ENCODE results near the gene SIGMAR1.
A peak's percentile ranks its signal among the peaks of the same experiment; 100 is the strongest.

Gene SIGMAR1

DNA sequence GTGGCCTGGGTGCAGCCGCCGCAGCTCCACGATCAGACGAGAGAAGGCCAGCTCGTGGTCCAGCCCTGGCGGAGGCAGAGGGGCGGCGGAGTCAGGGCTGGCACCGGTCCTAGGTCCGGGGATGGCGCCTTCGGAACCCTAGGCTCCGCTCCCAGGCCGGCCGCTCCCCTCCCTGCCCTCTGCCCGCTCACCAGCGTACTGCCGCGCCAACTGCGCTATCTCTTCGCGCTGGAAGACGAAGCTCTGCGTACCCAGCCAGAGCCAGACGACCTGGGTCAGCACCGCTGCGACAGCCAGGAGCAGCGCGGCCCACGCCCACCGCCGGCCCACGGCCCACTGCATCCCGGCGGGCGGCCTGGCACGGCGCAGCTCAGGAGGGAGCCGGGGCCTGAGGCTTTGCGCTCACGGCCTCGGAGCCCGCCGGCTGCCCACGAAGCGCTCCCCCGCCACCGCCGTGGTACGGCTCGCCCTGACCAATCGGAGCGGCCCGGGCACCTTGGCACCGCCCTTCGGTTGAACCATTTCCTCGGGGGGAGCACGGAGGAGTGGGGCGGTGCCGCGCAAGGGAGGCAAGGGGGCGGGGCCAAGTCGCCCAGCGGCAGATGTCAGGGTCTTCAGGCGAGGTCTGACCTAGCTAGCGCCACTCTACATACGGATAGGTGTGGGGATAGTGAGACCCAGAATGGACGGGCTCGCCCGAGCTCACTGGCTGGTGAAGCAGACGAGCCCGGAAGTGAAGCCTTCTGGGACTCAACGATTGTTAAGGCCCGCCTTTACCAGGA is at the start of gene SIGMAR1:
SIGMAR1 (minus strand) TSS at position 432 of the 782 bp plus-strand sequence; CDS start at position 342, 90 bp downstream.
- peak; percentile 92 to 93 for DNase-seq

- DNase-seq: no peak
These were observed 49.1 kb upstream of the SIGMAR1 start for GRCh38 chr9:34686732-34687131.

DNA sequence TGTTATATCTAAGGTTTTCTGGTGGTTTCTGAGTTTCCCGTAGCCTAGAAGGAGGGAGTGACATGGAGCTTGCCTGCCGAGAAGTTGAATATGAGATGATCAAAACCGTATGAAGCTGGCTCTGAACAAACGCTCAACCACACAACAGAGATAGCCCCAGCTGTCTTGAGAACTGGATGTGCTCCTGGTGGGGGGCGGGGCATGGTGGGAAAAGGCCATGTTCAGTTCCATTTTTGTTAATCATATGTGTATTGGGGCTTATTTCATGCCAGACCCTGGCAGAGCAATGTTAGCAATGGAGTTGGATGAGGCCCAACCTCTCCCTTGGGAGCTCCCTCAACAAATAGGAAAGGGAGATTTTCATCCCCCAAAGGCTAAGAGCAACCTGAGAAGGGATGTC is 48.6 kb upstream of the SIGMAR1 start:
- no peak for DNase-seq

DNA sequence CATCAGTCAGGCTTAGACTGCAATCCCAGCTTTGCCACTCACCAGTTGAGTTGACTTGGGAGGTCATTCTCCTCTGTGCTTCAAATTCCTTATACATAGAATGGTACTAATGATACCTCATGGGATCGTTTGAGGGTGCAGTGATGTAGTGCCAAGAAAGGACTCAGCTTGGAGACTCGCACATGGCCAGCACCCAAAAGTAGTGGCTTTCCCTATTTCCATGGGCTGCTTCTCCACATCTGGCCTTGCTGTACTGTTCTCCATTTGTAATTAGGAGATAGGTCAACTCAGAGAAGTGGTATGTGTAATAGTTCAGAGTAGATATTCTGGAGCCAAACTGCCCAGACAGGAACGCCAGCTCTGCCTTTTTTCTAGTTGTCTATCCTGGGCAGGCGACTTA is 48.0 kb upstream of the SIGMAR1 start:
- no peak for DNase-seq

- no peak for DNase-seq
These were observed 47.2 kb upstream of the SIGMAR1 start for GRCh38 chr9:34684816-34685215.

DNA sequence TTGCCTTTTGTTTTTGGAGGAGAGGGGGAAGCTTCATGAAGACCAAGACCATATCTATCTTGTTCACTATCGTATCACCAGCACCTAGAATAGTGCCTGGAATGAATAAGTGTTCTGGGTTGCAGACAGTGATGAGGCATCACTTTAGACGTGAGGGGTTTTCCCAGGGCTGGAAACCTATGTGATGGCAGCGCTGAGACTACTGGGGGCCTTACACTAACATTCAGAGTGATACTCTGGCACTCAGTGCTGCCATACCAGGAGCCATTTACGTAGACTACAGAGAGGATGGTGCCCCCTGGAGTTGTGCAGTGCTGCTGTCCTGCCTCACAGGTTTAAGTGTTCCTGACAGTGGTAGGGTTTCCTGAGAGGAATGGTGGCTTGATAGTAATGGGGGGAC is 46.6 kb upstream of the SIGMAR1 start:
- DNase-seq: no peak

DNA sequence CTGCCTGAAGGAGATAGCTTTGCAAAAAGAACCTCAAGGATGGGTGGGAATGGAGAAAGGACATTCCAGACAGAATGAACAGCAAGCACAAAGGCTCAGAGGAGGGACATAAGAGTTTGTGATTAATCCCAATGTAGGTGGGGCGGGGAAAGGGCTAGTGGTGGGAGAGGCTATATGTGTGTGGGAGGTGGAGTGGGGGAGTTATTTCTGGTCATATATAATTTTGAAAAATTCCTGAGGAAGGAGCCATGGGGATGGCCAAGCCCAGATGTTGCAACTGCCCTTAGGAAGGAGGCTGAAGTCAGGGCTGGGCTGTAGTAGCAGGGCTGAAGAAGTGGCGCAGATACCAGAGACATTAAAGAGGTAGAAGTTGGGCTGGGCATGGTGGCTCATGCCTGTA is 38.3 kb upstream of the SIGMAR1 start:
- DNase-seq: no peak

DNA sequence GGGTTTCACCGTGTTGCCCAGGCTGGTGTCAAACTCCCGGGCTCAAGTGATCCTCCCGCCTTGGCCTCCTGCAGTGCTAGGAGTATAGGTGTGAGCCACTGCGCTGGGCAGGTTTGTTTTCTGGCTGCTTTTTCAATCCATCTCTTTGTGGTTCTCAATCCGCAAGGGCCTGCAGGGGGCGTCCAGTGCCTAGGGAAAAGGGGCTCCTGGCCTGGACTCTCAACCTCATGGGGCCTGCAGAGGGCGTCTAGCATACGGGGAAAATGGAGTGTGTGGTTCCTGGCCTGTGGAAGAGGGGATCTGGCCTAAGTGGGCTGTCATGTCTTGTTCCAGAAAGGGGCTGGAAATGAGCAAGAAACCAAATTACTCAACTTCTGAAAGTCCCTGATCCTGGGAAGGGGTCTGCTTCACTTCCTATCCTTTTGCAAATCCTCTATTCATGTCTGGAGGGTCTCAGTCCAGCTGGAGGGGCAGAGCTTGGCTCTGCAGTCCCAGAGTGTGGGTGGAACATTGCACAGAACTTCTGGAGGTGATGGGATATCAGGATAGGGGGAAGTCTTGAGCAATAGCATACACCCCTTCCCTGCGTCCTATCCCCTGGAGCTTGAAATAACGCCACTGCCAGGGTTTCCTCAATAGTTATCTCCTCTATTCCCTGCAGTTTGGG is 37.6 kb upstream of the SIGMAR1 start:
- peak; percentile 70 to 77 for DNase-seq

DNA sequence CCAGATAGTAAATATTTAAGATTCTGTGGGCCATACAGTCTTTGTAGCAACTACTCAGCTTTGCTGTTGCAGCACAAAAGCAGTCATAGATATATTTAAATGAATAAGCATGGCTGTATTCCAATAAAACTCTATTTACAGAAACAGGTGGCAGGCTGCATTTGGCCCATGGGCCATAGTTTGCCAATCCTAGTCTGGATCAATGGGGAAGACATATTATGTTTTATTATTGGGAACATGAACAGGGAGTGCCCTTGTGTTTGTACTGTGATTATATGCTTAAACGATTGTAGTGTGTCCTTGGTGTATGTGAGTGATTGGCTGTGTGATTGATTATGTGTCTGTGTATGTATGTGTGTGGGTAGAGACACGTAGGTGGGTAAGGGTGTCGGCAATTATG is 36.9 kb upstream of the SIGMAR1 start:
- no peak for DNase-seq

GRCh38 chr9:34671307-34671706 is 33.7 kb upstream of the SIGMAR1 start:
- DNase-seq: no peak

DNA sequence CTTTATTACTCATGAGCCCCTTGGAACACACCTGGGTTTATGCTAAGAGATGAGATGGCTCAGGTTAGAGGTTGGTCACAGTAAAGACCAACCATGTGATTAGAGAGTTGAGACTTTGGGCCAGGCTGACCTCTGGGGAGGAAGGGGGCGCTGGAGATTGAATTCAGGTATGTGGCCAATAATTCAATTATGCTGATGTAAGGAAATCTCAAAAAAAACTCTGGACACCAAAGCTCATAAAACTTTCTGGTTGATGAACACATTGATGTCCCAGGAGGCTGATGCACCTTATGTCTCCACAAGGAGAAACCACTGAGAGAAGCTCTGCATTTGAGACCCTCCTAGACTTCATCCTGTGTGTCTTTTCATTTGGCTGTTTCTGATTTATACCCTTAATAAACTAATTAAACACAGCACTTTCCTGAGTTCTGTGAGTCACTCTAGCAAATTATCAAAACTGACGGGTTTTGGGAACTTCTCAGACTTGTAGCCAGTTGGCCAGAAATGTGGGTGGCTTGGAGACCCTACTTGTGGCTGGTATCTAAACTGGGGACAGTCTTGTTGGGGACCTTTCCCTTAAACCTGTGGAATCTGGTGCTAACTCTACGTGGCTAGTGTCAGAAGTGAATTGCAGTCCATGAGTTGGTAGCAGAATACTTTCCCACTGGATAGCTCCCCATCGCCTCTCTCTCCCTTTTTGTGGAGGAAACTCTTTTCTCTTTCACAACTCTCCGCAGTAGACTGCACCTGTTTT is 32.4 kb upstream of the SIGMAR1 start:
- no peak for DNase-seq

DNA sequence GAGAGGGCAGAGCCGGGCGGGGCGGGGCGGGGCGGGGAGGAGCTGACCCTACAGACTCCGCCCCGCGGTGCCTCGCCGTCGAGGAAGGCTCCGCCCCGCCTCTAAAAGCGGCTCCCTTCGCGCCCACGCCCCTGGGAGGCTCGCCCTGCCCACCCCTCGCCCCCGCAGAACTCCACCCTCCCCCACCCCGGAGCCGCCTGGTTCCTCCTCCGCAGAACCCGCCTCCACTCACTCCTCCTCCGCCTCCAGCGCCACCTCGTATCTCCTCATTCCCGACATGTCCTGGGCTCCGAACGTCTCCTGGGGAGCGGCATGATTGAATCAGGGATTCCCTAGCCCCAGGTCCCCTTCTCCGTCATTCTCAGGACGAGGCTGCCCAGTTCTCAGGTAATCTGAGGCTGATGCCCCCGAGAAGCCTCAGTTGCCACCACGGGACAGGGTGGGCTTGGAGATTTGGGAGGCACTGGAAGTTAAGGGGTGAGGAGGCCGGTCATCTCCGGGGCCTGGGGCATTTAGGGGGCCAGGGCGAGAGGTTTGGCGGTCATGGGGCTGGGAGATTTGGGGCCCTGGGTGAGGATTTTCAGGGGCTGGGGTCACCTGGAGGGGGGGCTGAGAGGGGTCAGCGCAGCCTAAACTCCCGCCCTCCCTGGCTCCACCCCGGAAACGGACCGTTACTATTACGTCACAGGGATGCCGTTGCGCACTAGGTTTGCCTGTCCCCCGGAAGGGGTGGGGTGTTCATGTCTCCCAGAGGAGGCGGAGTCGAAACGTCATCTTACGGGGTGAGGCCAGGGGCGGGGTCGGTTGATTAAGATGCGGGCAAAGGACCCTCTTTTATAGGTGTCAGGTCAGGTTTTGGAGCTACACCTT is 28.0 kb upstream of the SIGMAR1 start:
- peak; percentile 77 to 91 for DNase-seq

GRCh38 chr9:34665067-34665380 is 27.4 kb upstream of the SIGMAR1 start:
- no peak for DNase-seq

DNA sequence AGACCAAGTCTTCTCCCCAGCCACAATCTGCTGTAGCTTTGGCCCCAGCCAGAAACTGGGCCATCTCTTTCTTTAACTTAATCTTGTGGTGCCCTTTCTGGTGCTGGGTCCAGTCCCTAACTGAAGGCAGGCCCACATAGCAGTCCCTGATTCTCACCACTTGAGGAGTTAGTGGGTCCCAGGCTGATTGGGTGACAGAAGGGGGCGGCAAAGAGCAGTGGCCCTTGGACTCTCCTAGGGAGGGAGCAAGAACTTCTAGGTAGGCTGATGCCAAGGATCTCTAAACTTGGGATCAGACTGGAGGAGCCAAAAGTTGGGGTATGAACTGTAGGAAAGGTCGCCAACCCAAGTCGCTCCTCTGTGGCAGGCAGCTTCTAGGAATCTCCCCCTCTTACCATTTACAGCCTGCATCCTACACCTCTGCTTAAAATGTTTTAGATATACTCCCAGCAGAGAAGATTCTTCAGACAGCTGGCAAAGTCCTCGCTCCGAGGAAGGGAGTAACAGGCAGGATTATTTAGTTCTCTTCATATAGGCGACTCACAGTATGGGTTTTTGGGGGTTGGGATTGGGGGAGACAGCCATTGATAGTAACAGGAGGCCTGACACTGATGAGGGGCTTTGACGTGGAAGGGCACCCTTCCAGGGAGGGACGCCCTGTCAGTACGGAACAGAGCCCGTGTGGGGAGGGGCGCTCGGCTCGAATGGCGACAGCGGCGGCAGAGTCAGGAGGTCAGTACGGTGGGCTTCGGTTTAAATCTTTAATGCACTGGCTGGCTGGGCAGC is 26.9 kb upstream of the SIGMAR1 start:
- DNase-seq: peak; percentile 52 to 70

DNA sequence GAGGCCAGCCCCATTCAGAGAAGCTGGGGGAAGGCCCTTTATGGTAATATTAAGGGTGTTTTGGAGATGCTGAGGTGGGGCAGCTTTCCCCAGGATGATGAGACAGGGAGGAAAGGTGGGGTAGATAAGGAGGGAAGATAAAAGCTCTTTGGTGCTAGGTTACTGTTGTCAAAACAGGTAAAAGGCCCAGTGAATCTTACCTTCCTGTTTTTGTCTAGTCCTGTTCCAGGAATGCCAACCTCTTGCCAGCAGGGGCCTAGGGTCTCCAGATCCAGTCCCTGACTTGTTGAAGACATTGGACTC is 25.7 kb upstream of the SIGMAR1 start:
- DNase-seq: no peak

DNA sequence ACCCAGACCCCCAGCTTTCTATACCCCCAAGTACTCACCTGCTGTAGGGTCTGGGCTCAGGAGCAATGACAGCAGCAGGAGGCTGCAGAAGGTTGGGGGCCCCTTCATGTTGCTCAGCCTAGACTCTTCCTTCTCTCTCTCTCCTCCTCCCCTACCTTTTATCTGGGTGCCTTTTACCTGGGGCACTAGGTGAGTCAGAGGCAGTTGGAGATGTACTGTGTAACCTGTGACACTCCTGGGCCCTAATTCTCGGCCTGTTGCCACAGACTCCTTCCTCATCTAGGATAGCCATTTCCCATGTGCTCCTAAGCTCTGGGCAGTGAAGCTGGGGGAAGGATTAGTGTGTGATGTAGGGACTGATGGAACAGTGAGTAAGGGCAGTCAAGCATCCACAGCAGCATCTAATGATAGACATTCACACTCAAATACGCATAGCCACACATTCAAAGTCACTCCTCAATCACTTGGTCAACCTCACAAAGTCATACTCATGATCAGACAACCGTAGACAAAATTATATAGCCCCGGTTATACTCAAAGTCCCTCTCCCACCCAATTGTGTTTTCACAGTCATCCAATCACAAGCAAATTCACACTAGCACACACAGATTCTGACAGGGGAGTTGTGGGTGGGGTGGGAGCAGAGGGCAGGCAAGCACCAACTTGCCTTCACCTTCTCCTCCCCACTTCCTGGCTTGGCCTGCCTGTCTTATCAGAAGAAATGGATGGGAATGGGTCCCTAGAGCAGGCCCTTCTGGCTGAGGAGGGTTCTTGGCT is 25.1 kb upstream of the SIGMAR1 start, which contains the start of gene CCL27:
CCL27 (minus strand) TSS at position 132 of the 777 bp plus-strand sequence; CDS start at position 108, 24 bp downstream.
- no peak for DNase-seq

DNA sequence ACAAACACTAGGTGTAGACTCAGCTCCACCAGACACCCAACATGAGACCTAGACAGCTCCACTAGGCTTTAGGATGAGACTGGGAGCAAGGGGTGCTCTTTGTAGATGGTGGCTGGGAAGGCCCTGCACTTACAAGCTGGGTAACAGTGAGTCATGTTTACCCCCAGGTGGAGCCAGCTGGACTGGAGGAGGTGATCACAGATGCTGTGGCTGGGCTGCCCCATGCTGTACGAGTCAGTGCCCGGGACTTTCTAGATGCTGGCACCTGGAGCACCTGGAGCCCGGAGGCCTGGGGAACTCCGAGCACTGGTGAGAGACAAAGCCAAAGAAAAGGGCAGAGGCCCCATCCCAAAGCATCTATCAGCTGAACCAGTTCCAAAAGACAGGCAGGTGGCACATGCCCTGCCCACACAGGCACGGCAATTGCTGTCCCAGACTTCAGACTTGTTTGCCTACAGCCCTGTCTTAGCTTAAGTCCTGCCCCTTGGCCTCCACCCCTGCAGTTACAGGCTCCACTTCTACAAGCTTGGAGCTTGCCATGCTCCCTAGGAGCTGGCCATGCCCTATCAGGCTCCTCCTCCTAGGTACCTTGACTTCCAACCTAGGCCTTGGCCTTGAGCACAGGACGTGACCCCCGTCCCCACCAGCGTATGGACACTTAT is 22.1 kb upstream of the SIGMAR1 start:
- DNase-seq: no peak

DNA sequence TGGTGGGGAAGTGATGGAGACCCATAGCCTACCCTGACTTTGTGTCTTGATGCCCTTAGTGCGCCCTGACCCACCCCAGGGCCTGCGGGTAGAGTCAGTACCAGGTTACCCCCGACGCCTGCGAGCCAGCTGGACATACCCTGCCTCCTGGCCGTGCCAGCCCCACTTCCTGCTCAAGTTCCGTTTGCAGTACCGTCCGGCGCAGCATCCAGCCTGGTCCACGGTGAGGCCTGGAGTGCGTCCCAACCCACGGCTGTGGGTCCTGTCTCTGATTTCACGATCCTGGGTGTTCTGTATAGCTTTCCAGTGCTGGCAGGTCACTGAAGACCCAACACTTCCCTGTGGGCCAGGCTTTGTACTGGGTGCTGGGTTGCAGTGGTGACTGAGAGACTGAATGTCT is 20.9 kb upstream of the SIGMAR1 start:
- DNase-seq: no peak

- DNase-seq: no peak
These were observed 19.4 kb upstream of the SIGMAR1 start for GRCh38 chr9:34656992-34657391.

DNA sequence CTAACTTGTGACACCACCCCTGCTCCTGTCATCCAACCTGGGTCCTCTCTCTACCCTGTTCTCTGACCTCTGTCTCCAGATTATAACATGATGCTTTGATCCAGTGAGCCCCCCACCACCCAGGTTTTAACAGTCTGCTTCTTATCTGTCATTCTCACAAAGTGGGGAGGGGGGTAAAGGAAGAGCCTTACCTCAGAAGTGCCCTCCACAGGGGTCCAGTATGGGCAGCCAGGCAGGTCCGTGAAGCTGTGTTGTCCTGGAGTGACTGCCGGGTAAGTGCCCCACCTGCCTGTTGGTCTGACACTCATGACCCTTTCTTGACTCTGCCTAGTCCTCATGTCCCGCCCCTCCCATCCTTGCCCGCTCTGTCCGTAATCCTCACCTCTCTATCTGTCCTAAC is 17.8 kb upstream of the SIGMAR1 start:
- DNase-seq: no peak
